HEK293T (cell line): ENCODE results near the gene ANKRD13D.

Experiments used
- CTCF ChIA-PET: fragments of 350-600 bp; formaldehyde crosslinking; extraction: SDS; loops from one replicate; lab custom pipeline; 2021; ENCODE audit warnings: antibody characterized with exemption, inconsistent platforms; lab: Yijun Ruan, JAX
- POLR2A ChIA-PET: fragments of 350-600 bp; formaldehyde crosslinking; extraction: SDS; loops from one replicate; lab custom pipeline; 2020; ENCODE audit warnings: antibody characterized with exemption, inconsistent platforms; lab: Yijun Ruan, JAX
- DNase-seq: peaks from one replicate; pipeline ENCODE4 v3.0.0; 2012; ENCODE audit warnings: mixed read lengths; ENCODE audit errors: extremely low spot score
- ARNT ChIP-seq: fragments of 450-650 bp; IDR thresholded peaks from 2 replicates; pipeline ENCODE4 v1.6.1; 2017; ENCODE audit warnings: mild to moderate bottlenecking
- BHLHE40 ChIP-seq: fragments of 450-650 bp; IDR thresholded peaks from 2 replicates; pipeline ENCODE4 v1.6.1; 2016; ENCODE audit warnings: mild to moderate bottlenecking, moderate library complexity, borderline replicate concordance
- CTBP1 ChIP-seq: fragments of 450-650 bp; IDR thresholded peaks from 2 replicates; pipeline ENCODE4 v1.6.1; 2016; ENCODE audit warnings: borderline replicate concordance
- ELF4 ChIP-seq: fragments of 450-650 bp; IDR thresholded peaks from 2 replicates; pipeline ENCODE4 v1.6.1; 2017; ENCODE audit warnings: antibody characterized with exemption
- FOXA1 ChIP-seq: fragments of 450-650 bp; IDR thresholded peaks from 2 replicates; pipeline ENCODE4 v1.6.1; 2016; ENCODE audit warnings: mild to moderate bottlenecking
- FOXK2 ChIP-seq: fragments of 450-650 bp; IDR thresholded peaks from 2 replicates; pipeline ENCODE4 v1.6.1; 2016; ENCODE audit warnings: mild to moderate bottlenecking
- FOXM1 ChIP-seq: fragments of 450-650 bp; IDR thresholded peaks from 2 replicates; pipeline ENCODE4 v1.6.1; 2017; ENCODE audit warnings: mild to moderate bottlenecking, borderline replicate concordance
- HDGF ChIP-seq: fragments of 450-650 bp; IDR thresholded peaks from 2 replicates; pipeline ENCODE4 v1.6.1; 2017; ENCODE audit warnings: antibody characterized with exemption, borderline replicate concordance
- L3MBTL2 ChIP-seq: fragments of 450-650 bp; conservative IDR thresholded peaks from 2 replicates; pipeline ENCODE4 v1.6.1; 2016; ENCODE audit warnings: mild to moderate bottlenecking
- LEF1 ChIP-seq: fragments of 450-650 bp; IDR thresholded peaks from 2 replicates; pipeline ENCODE4 v1.6.1; 2017; ENCODE audit warnings: mild to moderate bottlenecking, borderline replicate concordance
- NFRKB ChIP-seq: fragments of 450-650 bp; IDR thresholded peaks from 2 replicates; pipeline ENCODE4 v1.6.1; 2016; ENCODE audit warnings: mild to moderate bottlenecking, moderate library complexity
- SP1 ChIP-seq: fragments of 450-650 bp; IDR thresholded peaks from 2 replicates; pipeline ENCODE4 v1.6.1; 2017
- SUZ12 ChIP-seq: fragments of 450-650 bp; IDR thresholded peaks from 2 replicates; pipeline ENCODE4 v1.6.1; 2016; ENCODE audit warnings: mild to moderate bottlenecking
- TARDBP ChIP-seq: fragments of 450-650 bp; IDR thresholded peaks from 2 replicates; pipeline ENCODE4 v1.6.1; 2016
- ZNF384 ChIP-seq: fragments of 450-650 bp; IDR thresholded peaks from 2 replicates; pipeline ENCODE4 v1.6.1; 2016
- TF ChIP-seq, protein P1 (sequence below): fragments of 450-650 bp; IDR thresholded peaks from 2 replicates; pipeline ENCODE4 v1.6.1; 2016

Gene ANKRD13D

GRCh38 chr11:67289226-67289650 is at the start of gene ANKRD13D:
Gene ANKRD13D (plus strand): TSS chr11:67289303. CDS start chr11:67289461, 158 bp downstream.
- ChIA-PET CTCF (interaction anchor here (0.6 to 1.4 kb wide), 4 partner anchors 14 to 1222 kb away, joined by 3 read pairs; partner anchors contain the start of gene SSH3), POLR2A (interaction anchor here (0.6 to 3.8 kb wide), 11 partner anchors 9 to 206 kb away, joined by 3 to 27 read pairs (median 5); partner anchors contain the start of genes GRK2 and SSH3)
- TF ChIP-seq TARDBP (no peak), ELF4 (no peak), SP1 (no peak), FOXM1 (no peak), BHLHE40 (no peak), HDGF (no peak), ARNT (no peak), CTBP1 (no peak)
- DNase-seq, result no peak

GRCh38 chr11:67239783-67240575 is 49.1 kb upstream of the ANKRD13D start:
- peak; percentile 94 for DNase-seq
- no peak for TF ChIP-seq FOXM1
- TF ChIP-seq SUZ12, result no peak
- TF ChIP-seq ZNF384, result no peak
- TF ChIP-seq, protein P1, sequence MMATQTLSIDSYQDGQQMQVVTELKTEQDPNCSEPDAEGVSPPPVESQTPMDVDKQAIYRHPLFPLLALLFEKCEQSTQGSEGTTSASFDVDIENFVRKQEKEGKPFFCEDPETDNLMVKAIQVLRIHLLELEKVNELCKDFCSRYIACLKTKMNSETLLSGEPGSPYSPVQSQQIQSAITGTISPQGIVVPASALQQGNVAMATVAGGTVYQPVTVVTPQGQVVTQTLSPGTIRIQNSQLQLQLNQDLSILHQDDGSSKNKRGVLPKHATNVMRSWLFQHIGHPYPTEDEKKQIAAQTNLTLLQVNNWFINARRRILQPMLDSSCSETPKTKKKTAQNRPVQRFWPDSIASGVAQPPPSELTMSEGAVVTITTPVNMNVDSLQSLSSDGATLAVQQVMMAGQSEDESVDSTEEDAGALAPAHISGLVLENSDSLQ, result no peak
- TF ChIP-seq CTBP1, result no peak
- TF ChIP-seq ELF4, result no peak
- peak; percentile 73; the same call in 1 of the 2 replicates for TF ChIP-seq HDGF
- 0 out of 2 replicates have a peak, but pooled peaks have one; percentile 19 for TF ChIP-seq L3MBTL2
- no peak for TF ChIP-seq FOXK2
- no peak for TF ChIP-seq TARDBP
- ChIA-PET POLR2A (interaction anchor here (0.8 to 2.1 kb wide), 4 partner anchors 49 to 167 kb away, joined by 3 to 10 read pairs (median 6); partner anchors contain the start of genes ANKRD13D and KDM2A), CTCF (interaction anchor here (0.6 to 1.9 kb wide), 5 partner anchors 22 to 158 kb away, joined by 3 to 7 read pairs (median 4); no protein-coding TSS in a partner anchor)

DNA sequence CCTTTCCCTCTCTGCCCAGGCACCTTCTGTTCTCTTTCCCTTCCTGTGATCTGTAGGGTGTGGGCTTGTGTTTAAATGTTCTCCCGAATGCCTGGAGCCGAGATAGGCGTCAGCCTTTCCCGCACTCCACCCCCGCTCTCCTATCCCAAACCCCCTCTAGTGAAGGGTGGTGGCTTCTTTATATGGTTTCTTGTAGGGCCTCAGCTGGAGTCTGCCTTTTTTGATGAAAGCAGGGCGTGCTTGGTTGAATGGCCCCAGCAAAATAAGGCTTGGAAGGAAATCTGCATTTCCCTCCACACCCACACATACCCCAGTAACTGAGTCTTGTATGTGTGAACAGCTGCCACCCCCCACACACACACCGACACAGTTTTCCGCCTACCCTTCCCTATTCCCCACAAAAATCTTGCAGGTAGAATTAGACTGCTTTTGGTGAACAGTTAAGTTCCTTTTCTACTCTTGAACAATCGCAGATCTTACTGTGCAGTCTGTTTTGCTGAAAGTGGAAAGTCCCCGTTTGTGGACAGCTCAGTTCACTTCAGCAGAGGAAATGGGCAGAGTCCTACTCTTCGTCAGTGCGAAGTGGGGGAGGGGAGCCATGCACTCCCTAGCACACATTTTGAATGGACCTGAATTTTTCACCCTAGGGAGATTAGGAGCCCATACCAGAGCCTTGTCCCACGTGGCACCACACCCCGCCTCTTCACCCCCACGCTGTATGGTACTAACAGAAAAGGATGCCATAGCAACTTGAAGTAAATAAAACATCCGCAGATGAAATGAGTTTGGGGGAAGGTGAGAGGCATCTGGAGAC is 48.3 kb upstream of the ANKRD13D start:
- CTCF ChIA-PET, result interaction anchor here (1.9 kb wide), 1 partner anchor 21 kb away, joined by 6 read pairs; no protein-coding TSS in a partner anchor

GRCh38 chr11:67242548-67242947 is 46.6 kb upstream of the ANKRD13D start:
- no peak for TF ChIP-seq SUZ12
- no peak for TF ChIP-seq CTBP1
- no peak for TF ChIP-seq L3MBTL2
- no peak for TF ChIP-seq TARDBP
- no peak for TF ChIP-seq NFRKB
- no peak for TF ChIP-seq SP1
- no peak for TF ChIP-seq LEF1
- DNase-seq, result no peak
- CTCF ChIA-PET, result no interaction called here
- POLR2A ChIA-PET, result no interaction called here

More for the DNA sequence above, 48.3 kb upstream of the ANKRD13D start:
- POLR2A ChIA-PET, result interaction anchor here (2.1 kb wide), 1 partner anchor 122 kb away, joined by 7 read pairs; the partner anchor contains the start of gene KDM2A
- DNase-seq, result no peak
- TF ChIP-seq ZNF384, result no peak
- no peak for TF ChIP-seq TARDBP
- TF ChIP-seq SUZ12, result no peak
- no peak for TF ChIP-seq BHLHE40
- TF ChIP-seq FOXM1, result no peak
- no peak for TF ChIP-seq ARNT
- no peak for TF ChIP-seq CTBP1
- no peak for TF ChIP-seq FOXK2
- TF ChIP-seq, protein P1, result no peak
- TF ChIP-seq NFRKB, result no peak
- no peak for TF ChIP-seq HDGF
- TF ChIP-seq ELF4, result no peak
- no peak for TF ChIP-seq FOXA1
- TF ChIP-seq L3MBTL2, result no peak
- no peak for TF ChIP-seq SP1
- TF ChIP-seq LEF1, result no peak

DNA sequence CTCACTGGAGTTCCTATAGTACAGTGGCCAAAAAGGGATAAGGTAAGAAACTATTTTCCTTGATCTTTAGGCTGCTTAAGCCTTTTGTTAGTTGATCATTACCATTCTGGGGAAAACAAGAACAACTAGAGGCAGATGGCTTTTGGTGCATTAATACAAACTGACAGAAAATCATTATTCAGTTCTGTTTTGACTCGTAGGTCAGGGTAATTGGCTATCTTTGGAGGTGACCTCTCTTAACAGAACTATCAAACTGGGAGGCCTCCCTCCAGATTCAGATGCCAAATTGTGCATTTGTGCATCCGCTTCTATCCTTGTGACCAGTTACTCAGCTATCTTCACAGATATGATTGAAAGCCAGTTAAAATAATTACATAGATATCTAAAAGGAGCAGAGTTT is 46.1 kb upstream of the ANKRD13D start:
- ChIA-PET POLR2A (no interaction called here), CTCF (no interaction called here)

More for the DNA sequence above, 46.1 kb upstream of the ANKRD13D start:
- no peak for DNase-seq
- TF ChIP-seq SUZ12 (no peak), ELF4 (no peak), SP1 (no peak)
- TF ChIP-seq, protein P1, result no peak
